ENCODE data around the gene POLE3.

GRCh38 chr9:113387560-113388230 lies 22.8 kb downstream of the POLE3 start:
- no peak for TF ChIP-seq RAD21 (CRISPR knock-in tag; conservative IDR thresholded peaks at IDR 0.05 in 1 of 2, IDR thresholded peaks at IDR 0.05 in 1 of 2)
- no peak for TF ChIP-seq SMARCB1 (IDR thresholded peaks at IDR 0.05; ENCODE audit: insufficient read length, low read depth)
- no peak for TF ChIP-seq HIVEP1 (CRISPR knock-in tag; IDR thresholded peaks at IDR 0.05)
- TF ChIP-seq CTCF (IDR thresholded peaks at IDR 0.05 in 2 of 3, conservative IDR thresholded peaks at IDR 0.05 in 1 of 3; ENCODE audit: insufficient read depth in 2 of 3, low read depth in 1 of 3, low read length in 3 of 3), result no peak
- no peak for TF ChIP-seq ZNF253 (CRISPR knock-in tag; conservative IDR thresholded peaks at IDR 0.05)
- TF ChIP-seq ZNF512 (tag; IDR thresholded peaks at IDR 0.05), result no peak
- no peak for TF ChIP-seq POLR2AphosphoS5 (IDR thresholded peaks at IDR 0.05; ENCODE audit: control insufficient read depth, insufficient read depth, low read depth, low read length)
